Fibroblast of skin of scalp (primary cell): ENCODE data around the gene ACP4.
"Not testable (repeated sequence)": the region's sequence is repeated elsewhere in the genome, so short reads cannot be mapped to it uniquely, and the experiment has no call there.

Experiments used
- DNase-seq: peaks from one replicate; pipeline ENCODE4 v3.0.0-alpha.2; 2013

The ACP4 gene

DNA sequence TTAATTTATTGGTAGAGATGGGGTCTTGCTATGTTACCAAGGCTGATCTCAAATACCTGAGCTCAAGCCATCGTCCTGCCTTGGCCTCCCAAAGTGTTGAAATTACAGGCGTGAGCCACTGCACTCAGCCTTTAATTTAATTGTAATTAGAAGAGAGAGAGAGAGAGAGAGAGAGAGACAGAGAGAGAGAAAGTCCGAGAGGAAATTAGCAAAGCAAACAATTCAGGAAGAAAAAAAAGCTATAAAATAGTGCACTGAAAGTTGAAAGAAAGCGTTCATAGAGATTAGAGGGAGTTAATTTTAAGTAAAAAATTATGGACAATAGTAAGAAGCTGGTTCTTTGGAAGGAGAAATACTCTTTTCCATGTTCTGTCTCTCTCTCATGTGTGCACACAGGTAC is 13.0 kb upstream of the ACP4 start:
- DNase-seq, result no peak

DNA sequence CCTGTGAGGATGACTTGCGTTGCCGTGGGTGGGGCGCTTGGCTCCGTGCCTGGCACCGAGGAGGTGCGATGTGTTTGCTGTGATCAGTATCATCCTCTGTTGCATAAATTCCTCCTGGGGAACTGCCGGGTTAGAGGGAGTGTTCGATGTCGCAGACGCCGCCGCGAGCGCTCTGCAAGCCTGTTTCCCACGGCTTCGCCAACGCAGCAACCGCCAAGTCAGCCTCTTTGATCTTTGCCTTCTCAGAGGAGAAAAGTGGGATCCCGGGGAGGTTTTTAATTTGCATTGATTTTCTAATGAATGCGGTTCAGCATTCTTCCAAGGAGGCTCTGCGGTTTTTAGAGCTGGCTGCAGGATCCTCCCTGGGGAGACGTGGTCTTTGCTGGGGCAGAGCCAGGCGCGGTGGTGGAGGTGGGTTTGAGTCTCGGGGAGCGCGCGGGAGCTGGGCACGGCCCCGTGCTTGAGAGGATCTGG is 12.3 kb upstream of the ACP4 start:
- peak; percentile 26 for DNase-seq

DNA sequence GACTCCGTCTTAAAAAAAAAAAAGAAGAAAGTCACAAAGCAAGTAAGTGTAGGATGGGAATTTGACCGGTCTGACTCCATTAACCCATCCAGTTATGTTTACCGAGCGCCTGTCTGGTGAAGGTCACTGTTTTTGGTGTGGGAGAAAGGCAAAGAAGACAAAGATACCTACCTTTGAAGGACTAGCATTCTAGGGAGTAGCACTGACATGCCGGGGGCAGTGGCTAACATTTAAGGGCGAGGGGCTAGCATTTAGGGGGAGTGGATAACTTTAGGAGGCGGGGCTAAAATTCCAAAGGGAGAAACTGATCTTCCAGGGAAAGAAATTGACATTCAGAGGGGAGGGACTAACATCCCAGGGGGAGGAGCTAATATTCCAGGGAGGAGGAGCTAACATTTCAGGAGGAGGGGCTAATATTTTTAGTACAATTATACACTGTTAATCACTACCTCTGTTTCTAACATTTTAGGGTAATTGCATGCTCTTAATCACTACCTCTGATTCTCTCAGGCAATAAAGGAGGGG is 11.2 kb upstream of the ACP4 start:
- no peak for DNase-seq

DNA sequence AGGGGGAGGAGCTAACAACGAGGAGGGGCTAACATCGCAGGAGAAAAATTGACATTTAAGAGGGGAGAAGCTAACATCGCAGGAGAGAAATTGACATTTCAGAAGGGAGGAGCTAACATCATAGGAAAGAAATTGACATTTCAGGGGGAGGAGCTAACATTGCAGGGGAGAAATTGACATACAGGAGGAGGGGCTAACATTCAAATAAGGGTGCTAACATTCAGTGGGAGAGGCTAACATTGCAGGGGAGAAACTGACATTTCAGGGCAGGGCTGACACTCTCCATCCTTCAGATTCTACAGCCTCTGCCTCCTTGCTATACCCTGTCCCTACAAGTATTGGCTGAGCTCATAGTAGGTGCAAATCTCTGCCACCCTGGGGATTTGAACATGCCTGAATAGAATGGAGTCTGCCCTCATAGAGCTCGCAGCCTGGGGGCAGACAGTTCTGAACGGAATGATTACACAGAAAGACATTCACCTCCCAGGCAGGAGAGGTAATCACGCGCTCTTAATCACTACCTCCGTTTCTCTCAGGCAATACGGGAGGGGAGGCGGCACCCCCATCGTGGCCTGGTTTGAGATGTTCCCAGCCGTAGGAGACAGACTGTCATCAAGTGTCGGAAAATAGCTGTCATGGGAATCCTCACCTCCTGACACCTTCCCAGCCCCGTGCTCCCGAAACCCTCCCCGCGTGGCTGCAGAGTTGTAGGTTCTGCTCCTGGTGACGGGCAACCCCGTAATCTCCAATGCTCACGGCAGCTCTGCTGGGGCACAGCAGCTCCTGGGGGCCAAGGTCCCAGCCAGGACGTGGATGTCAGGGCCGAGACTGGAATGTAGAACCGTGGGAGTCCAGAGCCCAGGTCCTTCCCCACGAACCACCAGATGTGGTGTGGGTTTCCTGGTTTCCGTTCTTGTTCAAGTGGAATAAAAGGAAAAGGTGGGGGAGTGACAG is 10.4 kb upstream of the ACP4 start:
- no peak for DNase-seq

DNA sequence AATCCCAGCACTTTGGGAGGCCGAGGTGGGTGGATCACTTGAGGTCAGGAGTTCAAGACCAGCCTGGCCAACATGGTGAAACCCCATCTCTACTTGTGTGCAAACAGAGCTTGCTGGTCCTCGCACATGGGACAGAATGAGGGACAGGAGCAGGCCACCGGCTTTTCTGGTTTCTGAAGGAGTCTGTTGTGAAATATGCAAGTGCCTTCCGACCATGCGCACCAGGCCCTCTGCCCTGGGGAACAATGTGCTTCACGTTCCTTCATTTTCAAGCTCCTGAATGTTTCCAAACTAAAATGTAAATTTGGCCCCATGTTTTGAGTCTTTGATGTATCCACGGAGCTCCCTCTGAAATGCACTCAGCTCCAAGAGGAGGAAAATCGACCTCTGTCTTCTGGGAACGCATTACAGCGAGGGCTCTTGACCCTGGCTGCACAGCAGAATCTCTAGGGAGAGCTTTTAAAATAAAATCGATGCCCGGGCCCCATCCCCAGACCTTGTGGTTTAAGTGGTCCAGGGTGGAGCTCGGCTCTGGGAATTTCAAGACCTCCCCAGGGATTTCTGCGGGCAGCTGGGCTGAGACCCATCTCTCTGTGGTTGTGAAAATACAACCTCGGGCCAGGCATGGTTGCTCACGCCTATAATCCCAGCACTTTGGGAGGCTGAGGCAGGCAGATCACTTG is 9.3 kb upstream of the ACP4 start:
- DNase-seq, result no peak

DNA sequence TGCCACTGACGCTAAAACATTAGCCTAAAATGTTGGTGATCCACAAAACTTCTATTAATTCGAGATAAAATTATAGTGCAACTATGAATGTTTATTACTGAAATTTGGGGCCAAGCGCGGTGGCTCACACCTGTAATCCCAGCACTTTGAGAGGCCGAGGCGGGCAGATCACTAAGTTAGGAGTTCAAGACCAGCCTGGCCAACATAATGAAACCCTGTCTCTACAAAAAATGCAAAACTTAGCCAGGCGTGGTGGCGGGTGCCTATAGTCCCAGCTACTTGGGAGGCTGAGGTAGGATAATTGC is 6.4 kb upstream of the ACP4 start:
- not testable (repeated sequence) for DNase-seq

DNA sequence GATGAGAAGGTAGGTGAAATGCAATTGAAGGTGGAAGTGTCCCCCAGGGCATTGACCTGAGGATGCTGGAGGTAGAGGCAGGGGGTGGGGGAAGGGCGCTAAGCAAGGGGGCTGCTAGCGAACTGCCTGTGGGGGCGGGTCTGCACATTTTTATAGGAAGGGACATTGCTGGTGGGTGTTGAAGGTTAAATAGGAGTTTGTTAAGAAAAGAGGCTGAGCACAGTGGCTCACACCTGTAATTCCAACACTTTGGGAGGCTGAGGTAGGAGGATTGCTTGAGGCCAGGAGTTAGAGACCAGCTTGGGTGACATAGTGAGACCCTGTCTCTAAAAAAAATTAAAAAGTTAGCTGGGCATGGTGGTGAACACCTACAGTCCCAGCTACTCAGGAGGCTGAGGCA is 5.5 kb upstream of the ACP4 start:
- no peak for DNase-seq

DNA sequence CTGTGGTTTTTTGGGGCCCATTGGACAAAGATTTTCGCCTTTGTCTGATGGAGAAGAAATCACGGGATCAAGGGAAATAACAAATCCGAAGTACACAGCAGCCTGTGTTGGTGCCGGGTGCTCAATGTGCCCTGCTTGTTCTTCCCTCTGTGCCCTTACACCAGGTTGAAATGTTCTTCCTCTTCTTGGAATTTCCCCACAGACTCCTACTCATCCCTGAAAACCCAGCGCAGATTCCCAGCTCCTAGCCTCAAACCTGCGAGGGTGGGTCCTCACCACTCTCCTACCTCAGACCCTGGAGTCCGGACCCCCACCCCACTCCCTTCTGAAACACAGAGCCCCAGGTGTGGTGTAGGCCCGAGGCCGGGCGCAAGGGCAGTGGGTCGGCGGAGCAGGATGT is 4.9 kb upstream of the ACP4 start:
- DNase-seq, result no peak

DNA sequence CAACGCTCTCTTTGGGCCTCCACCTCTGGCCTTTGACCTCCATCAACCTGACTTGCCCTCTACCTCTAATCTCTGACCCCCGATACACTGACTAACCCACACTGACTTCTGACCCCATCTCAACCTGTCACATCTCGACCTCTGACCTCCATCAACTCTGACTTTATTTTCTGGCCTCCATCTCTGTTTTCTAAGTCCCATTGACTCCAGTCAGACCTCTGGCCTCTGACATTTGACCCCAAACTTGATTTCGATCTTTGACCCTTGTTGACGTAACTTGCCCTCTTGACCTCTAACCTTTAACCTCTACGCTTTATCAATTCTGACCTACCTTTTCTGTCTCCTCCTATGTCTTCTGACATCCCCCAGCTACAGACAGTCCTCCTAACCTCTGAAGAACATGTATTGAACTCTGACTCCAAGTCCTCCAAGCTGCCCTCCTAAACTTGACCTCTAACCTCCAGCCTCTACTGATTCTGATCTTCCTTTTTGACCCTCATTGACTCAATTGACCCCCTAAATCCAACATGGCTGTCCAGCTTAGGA is 780 bp downstream of the ACP4 start:
- no peak for DNase-seq

DNA sequence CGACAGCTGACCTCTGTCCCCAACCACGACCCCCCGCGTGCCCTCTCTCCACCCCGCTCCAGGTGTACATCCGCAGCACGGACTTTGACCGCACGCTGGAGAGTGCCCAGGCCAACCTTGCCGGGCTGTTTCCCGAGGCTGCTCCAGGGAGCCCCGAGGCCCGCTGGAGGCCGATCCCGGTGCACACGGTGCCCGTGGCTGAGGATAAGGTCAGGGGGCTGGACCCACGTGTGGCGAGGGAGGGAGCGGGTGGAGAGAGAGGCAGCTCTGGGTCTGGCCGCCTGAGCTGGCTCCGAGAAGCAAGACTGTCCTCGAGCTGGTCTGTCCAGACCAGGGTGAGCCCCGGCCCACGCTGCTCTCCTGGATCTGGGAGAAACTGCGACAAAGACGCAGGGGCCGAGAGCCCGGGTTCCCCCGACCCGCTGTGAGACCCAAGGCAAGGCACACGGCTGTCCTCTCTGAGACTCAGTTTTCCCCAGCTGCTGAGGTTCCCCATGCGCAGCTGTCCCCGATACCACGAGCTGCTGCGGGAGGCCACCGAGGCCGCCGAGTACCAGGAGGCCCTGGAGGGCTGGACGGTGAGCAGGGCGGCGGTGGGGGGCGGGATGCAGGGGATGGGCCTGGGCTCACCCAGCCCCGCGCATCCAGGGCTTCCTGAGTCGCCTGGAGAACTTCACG is 1.5 kb downstream of the ACP4 start:
- no peak for DNase-seq

DNA sequence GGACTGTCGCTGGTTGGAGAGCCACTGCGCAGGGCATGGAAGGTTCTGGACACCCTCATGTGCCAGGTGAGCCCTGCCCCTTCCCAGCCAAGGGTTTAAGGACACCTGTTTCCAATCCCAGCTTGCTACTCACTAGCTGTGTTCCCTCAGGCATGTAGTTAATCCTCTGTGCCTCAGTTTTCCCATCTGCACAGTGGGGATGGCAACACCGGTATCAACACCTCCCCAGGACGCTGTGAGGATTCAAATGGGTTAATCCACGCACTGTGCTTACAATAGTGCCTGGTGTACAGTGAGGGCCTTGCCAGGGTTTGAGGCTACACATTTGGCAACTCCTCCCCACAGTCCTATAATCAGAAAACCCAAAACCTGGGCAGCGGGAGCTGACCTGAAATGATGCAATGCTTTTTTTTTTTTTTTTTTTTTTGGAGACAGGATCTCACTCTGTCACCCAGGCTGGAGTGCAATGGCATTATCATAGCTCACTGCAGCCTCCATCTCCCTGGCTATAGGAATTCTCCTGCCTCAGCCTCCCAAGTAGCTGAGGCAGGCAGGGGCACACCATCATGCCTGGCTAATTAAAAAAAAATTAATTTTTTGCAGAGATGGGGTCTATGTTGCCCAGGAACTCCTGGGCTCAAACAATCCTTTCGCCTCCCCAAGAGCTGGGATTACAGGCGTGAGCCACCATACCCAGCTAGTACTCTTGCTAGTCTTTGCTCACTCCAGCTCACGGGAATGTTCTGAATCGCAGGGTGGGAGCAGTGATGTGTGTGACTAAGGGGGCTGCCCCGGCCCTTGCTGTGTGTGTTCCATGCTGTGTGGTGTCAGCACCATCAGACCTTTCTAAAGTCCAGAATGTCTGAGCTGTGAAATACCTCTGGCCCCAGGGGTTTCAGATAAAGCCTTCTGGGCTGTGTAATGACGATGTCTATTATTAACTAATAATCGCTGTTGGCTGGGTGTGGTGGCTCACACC is 2.3 kb downstream of the ACP4 start:
- no peak for DNase-seq

DNA sequence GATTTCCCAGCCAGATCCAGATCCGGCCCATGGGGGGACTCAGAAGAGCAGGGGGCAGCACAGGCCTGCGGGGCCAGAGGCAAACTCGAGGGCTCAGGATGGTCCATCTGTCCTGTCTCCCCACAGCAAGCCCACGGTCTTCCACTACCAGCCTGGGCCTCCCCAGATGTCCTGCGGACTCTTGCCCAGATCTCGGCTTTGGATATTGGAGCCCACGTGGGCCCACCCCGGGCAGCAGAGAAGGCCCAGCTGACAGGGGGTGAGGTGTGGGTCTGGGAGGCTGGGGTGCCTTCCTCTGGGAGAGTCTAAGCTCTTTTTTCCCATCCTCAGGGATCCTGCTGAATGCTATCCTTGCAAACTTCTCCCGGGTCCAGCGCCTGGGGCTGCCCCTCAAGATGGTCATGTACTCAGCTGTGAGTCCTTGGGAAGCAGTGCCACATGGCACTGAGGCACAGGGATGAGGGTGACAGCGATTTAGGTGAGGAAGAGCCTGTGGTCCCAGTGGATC is 3.4 kb downstream of the ACP4 start:
- no peak for DNase-seq

DNA sequence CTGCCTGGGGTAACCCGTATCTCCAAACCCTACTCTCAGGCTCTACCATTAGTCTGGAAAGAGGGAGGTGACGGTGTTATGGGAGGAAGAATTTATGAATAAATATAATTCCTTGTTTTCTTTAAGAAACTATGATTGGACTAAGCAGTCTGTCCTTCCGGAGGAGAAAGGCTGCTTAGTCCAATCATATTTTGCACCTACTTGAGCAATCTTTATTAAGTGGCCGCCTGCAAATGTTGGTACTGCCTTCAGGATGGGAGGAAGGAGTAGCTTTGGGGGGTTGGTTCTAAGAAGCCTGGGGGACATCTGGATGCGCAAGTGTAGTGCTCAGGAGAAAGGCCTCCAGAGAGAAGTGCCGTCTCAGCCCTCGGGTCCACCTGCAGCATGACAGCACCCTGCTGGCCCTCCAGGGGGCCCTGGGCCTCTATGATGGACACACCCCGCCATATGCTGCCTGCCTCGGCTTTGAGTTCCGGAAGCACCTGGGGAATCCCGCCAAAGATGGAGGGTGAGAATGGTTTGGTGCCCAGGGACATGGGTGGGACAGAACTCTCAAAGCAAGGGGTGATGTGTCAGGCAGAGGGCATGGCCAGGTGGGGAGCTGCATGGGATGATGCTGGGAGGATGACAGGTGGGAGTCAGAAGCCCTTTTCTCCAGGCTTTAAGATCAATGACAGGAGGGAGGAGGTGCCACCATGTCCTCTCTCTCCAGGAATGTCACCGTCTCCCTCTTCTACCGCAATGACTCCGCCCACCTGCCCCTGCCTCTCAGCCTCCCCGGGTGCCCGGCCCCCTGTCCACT is 4.1 kb downstream of the ACP4 start:
- no peak for DNase-seq

DNA sequence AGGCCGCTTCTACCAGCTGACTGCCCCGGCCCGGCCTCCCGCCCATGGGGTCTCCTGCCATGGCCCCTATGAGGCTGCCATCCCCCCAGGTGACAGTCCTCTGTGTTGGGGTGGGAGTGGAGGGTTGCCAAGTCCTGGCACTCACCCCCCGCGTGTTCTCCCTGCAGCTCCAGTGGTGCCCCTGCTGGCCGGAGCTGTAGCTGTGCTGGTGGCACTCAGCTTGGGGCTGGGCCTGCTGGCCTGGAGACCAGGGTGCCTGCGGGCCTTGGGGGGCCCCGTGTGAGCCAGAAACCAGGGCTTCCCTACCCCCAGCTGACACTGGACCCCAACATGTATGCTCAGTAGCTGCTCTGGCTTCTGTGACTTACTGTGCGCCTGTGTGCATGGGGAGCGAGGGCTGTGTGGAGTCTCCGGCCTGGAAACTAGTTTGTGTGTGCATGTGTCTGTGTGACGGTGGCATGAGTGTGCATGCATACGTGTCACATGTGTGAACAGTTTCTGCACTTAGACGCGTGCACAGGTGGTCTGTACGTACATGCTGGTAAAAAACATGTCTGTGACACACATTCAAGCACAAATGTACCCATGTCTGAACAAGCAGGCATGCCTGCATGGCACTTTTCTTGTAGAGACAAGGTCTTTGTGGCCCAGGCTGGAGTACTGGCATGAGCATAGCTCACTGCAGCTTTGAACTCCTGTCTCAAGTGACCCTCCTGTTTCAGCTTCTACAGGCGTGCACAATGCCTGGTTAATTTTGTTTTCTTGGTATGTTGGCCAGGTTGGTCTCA is 4.9 kb downstream of the ACP4 start:
- DNase-seq, result no peak

DNA sequence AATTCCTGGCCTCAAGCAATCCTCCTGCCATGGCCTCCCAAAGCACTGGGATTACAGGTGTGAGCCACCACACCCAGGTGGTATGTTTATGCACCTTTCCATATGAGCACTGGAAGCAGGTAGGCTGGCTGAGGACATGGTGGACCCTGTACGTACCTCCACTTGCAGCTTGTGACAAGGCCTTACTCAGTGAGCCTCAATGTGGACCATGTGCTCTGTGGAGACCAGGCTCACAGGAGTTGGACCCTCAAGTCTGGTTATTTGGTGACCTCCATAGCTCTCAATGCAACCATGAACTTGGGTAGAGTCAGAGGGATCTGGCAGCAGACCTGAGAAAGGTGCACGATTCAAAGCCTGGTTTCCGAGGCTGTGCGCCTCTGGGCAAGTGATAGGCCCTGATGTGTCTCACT is 5.5 kb downstream of the ACP4 start:
- DNase-seq, result no peak

DNA sequence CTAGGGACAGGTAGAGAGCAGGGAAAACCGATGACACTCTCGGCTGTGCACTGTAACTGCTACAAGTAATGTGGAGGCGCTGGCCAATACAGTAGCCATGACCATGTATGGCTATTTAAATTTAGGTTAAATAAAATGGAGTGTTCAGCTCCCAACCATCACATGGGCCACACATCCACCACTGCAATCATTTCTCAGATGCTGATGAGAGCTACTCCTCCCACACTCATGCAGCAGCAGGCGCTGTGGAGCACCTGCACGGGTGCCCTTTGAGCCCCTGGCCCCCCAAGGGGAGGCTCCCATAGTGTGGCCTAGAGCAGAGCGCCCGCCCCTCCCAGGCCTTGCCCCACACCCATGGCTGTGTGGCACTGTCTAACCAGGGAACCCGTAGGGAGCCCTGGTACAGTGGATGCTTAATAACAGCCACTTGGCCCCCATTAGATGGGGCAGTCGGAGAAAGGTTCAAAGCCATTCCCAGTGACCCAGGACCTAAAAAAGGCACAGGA is 6.0 kb downstream of the ACP4 start:
- no peak for DNase-seq

DNA sequence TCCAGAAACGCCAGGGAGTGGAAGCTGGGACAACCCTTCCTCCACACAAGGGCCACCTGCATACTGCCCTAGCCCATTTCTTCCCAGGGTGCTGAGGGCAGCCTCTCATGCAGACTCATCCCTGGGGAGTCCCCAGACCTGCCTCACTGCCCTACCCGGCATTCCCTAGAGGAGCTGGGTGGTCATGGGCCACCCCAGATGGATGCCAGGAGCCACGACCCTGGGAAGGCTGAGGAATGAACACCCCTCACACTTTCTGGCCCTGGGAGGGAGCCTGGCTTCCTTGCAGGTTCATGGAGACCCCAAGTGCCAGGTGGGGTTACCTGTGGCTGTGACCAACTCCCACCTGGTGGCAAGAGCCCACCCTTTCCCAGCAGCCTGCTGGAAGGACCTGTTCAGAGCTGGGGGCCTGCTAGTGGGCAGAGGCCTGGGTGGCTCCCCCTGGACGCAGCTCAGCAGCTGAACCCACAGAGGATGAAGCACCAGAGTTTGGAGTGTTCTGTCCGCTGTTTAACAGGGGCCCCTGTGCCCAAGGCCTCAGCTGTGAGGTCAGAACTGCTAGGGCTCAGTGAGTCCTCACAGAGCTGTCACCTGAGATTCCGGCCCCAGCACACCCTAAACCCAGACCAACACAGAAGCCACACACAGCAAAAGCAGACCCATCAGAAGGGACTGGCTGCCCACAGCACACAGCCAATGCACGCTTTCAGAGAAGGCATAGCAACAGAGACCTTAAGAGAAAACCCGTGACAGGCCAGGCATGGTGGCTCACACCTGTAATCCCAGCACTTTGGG is 6.6 kb downstream of the ACP4 start:
- no peak for DNase-seq

DNA sequence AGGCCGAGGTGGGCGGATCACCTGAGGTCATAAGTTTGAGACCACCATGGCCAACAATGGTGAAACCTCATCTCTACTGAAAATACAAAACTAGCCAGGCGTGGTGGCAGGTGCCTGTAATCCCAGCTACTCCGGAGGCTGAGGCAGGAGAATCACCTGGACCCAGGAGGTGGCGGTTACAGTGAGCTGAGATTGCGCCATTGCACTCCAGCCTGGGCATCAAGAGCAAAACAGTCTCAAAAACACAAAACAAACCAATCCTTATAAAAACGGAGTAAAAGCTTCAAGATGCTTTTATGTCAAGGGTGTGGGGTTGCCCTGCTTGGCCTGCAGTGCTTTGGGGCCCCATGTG is 7.2 kb downstream of the ACP4 start:
- DNase-seq, result no peak
